SK-N-DZ (cell line): ENCODE results near the gene CHMP4A.

ENCODE experiments used
- DNase-seq: peaks from one replicate; pipeline ENCODE4 v3.0.0-alpha.2; 2015; ENCODE audit warnings: low spot score

The CHMP4A gene

DNA sequence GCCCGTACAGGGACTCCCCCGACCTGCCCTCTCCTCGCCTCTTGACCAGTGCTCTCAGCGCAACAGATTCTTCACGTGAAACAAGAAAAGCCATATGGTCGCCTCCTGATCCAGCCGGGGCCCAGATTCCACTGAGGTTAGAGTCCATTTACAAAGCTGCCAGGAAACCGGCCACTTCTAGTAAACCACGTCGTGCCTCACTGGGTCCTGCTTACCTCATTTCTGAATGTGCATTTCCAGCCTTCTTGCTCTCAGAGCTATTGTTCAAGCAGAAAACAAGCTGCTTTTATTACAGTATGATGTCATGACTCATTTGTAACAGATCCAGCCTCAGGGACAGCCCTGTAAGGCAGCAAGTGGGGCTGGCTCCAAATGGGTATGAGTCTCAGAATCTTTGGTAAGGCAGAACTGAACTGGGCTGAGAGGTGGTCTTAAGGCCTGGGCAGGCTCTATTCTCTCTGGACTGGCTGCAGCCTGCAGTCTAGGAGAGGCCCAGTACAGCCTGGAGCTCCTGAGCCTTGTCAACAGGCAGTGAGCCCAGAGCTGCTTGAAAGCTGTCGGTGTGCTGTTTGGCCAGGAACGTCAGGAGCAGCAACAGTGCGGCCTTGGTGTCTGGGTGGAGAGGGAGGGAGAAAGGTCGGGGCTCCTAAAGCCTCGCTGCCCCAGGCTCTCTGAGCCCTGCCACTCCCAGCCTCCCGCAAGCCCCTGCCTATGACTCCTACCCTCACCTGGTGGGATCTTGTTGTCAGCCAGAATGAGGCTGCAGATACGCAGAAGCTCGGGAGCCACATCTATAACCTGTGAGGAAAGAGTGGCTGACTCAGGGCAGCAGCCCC lies 33.1 kb downstream of the CHMP4A start:
- no peak for DNase-seq

DNA sequence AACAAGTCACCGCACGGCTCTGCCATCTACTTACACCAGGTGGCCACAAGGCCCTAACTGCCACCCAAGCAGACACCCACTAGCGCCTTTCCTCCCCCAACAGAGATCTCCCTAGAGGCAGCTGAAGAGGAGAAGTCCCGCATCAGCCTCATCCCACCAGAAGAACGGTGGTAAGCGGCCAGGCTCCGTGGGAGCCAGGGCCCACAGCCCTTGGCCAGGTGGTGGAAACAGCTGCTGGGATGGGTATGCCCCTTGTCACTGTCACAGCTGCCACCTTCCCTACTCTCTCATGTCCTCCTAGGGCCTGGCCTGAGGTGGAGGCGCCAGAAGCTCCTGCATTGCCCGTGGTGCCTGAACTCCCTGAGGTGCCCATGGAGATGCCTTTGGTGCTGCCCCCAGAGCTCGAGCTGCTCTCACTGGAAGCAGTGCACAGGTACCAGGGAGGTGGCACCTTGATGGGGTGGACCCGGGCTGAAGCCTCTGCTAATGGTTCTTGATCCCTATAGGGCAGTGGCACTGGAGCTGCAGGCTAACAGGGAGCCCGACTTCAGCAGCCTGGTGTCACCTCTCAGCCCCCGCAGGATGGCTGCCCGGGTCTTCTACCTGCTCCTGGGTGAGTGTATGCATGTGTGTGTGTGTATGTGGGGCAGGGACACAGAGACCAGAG lies 33.9 kb downstream of the CHMP4A start:
- DNase-seq: no peak

DNA sequence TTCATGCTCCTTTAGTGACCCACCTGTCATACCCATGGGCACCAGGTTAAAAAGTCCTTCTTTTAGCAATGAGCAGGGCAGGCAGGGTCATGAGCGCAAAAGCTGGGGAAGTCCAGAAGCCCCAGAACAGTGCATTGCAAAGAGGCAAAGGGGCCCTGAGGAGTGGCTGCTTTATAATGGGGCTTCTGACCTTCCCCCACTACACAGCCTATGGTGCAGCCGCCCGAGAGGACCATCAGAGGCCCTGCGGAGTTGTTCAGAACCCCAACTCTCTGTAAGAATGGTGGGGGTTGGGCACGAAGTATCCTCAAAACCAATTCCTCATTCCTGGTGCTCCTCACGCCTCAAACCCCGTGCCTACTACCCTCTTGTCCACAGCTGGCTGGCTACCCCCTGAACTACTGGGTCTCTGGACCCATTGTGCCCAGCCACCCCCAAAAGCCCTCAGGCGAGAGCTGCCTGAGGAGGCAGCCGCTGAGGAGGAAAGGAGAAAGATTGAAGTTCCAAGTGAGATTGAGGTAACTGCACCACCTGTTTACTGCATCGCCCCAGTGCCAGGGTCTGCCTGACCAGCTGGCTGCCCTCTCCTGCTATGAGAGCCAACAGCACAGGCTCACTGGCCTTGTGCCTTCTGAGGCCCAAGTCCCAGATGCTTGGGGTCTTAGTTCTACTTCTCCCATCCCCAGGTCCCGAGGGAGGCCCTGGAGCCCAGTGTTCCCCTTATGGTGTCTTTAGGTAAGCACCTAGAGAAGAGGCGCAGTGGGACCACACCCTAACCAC lies 34.7 kb downstream of the CHMP4A start:
- no peak for DNase-seq

DNA sequence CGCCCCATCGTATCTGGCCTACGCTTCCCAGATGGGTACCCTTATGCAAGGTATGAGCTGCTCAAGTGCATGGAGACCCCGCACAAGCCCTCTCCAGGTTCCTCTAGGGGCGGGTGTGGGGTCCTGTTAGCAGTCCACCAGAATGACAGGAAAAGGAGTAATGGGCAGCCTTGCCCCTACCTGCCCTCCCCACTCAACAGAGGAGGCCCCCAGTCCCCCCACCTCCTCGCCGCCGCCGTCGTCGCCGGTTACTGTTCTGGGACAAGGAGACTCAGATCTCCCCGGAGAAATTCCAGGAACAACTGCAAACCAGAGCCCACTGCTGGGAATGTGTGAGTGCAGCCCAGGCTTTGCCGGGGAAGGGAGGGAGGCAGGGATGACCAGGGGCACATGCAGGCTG lies 35.4 kb downstream of the CHMP4A start:
- DNase-seq: no peak

DNA sequence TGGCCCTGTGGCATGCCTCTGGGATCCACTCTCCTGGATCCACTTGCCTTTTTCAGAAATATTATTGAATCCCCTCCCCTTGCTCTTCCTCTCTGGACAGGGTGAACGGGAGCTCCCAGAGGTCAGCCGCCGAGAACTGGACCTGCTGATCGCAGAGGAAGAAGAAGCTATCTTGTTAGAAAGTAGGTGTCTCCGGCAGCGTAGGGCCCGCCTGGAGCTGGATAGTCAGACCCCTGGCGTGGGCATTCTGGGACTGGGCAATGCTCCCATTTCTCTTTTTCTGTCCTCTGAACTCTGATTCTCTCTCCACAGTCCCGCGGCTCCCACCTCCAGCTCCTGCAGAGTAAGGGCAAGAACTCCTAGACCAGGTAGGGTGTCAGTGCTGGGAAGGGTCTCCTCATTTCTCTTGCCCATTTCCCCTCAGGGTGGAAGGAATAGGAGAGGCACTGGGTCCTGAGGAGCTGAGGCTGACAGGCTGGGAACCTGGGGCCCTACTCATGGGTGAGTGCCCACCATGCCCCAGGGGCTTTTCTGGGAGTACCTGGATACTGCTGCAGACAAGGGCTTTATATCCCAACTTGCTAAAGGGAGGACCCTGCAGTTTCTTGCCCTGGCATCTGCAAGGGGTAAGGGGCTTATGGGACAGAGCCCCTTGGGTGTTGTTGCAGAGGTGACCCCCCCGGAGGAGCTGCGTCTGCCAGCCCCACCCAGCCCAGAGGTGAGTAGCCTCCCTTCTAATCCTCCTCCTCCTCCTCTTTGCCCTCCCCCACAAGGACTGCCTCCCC lies 36.1 kb downstream of the CHMP4A start:
- no peak for DNase-seq

DNA sequence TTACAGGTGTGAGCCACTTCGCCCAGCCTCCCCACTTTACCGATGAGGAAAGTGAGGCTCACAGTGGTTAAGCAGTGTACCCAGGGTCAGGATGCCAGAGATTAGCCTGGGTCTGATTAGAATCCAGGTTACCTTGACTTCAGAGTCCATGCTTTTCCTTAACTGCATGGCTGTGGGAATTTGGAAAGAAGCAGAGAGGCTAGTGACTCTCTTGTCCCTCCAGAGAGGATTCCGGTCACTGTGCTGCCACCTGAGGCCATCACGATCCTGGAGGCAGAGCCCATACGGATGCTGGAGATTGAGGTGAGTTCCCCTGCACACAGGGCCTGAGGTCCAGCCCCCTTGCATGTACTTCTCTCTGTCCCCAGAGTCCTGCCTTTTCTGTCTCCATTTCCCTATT lies 36.7 kb downstream of the CHMP4A start:
- DNase-seq: no peak

DNA sequence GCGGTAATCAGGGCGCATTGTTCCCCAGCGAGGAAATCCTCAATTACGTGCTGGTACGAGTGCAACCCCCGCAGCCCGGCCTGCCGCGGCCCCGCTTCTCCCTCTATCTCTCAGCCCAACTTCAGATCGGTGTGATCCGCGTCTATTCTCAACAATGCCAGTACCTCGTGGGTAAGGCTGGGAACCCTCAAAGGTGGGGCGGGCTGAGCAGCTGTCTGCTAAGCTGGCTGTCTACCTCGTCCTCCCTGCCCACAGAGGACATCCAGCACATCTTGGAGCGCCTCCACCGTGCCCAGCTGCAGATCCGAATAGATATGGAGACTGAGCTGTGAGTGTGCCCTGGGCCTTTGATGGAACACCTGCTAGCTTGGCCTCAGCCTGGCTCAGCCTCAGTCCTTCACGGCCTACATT lies 40.4 kb downstream of the CHMP4A start:
- no peak for DNase-seq

DNA sequence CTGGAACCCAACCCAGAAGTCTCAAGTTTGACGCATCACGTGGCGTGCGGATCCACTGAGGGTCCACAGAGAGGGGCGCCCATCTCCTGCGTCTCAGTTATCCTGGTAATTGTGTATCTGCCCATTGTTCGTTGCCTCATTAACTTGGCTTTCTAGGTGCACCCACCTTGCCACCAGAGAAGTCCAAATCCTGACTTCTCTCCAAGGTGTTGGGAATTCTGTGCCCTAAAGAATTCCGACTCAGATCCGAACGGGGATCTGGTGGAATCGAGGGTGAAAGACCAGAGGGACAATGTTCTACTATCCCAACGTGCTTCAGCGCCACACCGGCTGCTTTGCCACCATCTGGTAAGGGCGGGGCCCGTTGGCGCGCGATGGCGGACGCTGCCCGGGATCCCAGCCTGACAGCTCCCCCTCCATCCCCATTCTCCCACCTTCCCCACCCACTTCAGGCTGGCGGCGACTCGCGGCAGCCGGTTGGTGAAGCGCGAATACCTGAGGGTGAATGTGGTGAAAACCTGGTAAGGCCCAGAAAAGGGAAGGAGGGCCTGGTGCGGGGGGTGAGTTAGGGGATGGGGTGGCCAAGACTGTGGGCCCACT lies 40.9 kb downstream of the CHMP4A start:
- DNase-seq: no peak

DNA sequence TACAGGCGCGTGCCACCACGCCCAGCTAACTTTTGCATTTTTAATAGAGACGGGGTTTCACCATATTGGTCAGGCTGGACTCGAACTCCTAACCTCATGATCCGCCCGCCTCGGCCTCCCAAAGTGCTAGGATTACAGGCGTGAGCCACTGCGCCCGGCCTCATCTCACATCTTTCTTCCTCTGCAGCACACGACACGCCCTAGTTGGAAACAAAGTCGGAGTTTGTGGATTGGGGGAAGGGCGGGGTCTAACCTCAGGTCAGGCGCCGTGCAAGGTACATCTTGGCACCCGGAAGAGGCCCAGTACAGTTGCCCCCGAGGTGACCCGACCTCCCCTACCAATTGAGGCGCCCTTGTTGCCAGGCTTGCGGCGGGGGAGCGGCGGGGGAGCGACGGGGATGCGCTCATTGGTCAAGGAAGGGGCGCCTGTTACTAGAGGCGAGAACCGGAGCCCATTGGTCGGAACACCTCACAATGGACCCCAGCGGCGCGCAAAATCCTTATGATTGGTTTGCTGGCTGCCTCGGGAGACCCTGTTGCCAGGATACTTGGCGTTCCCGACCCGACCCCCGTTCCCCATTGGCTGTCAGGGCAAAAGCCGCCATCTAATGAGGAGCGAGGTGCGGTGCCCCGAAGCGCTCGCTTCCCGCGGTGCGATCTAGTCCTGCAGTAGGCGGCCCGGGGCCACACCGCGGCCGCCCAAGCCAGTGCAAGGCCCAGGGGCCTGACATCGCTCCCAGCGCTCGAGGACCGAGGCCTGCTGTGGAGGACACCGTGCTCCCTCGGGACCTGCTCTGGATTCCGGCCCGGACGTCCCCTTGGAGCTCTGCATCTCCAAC lies 41.6 kb downstream of the CHMP4A start, which contains the start of gene REC8:
Gene REC8 (plus strand): TSS at position 659 of the 839 bp plus-strand sequence. CDS start 473 bp downstream, outside the sequence.
- DNase-seq: peak; percentile 99

DNA sequence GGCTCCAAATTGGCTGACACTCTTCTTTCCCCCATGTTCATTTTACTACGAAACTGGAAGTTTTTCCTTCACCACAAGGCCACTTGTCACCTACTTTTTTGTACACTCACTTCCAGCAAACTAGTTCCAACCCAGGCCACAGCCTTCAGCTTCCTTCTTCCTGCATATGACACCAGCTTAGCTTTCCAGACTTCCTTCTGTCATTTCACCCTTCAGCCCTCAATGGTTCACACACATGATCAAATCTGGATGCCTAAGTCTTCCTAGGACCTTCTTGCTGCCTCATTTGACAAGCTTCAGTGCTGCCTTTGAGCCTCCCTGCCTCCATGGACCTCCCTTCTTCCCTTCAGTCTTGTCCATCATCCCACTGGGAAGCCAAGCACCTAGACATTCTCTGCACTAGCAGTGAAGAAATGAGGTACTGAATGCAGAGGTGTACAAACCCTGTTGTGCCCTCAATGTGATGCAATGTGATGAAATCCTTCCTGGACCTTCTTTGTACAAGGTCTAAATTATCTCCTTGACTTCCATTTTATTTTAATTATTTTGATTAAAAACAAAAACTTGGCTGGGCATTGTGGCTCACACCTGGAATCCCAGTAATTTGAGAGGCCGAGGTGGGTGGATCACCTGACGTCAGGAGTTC lies 45.7 kb downstream of the CHMP4A start:
- DNase-seq: no peak

DNA sequence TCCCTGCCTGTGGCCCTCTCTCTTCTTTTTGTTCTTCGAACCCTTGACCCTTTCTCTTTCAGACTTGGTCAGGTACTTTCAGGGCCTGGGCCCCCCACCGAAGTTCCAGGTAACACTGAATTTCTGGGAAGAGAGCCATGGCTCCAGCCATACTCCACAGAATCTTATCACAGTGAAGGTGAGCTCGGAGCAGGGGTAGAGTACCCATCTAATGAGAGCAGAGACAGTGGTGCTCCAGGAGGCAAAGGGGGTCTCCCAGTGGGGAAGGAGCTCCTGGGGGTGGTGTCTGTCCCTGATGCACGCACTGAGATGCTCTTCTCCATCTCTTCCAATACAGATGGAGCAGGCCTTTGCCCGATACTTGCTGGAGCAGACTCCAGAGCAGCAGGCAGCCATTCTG lies 47.5 kb downstream of the CHMP4A start:
- no peak for DNase-seq

DNA sequence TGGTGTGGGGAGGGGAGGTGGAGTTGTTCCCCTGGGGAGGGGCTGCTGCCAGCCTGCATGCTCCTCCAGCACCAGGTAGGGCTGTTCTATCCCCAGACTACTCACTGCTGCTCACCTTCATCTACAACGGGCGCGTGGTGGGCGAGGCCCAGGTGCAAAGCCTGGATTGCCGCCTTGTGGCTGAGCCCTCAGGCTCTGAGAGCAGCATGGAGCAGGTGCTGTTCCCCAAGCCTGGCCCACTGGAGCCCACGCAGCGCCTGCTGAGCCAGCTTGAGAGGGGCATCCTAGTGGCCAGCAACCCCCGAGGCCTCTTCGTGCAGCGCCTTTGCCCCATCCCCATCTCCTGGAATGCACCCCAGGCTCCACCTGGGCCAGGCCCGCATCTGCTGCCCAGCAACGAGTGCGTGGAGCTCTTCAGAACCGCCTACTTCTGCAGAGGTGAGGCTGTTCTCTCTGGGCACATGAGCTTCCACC lies 48.7 kb downstream of the CHMP4A start:
- DNase-seq: no peak

DNA sequence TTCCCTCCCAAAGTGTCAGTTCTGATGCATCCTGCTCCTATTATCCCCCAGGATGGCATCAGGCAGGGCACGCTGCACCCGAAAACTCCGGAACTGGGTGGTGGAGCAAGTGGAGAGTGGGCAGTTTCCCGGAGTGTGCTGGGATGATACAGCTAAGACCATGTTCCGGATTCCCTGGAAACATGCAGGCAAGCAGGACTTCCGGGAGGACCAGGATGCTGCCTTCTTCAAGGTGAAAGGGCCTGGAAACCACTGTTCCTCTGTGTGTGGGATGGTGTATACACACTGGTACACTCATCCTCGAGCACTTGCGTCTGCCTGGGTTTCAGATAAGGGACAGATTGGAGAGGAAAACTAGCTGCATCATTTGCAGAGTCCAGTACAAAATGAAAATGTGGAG lies 51.2 kb downstream of the CHMP4A start:
- DNase-seq: no peak

DNA sequence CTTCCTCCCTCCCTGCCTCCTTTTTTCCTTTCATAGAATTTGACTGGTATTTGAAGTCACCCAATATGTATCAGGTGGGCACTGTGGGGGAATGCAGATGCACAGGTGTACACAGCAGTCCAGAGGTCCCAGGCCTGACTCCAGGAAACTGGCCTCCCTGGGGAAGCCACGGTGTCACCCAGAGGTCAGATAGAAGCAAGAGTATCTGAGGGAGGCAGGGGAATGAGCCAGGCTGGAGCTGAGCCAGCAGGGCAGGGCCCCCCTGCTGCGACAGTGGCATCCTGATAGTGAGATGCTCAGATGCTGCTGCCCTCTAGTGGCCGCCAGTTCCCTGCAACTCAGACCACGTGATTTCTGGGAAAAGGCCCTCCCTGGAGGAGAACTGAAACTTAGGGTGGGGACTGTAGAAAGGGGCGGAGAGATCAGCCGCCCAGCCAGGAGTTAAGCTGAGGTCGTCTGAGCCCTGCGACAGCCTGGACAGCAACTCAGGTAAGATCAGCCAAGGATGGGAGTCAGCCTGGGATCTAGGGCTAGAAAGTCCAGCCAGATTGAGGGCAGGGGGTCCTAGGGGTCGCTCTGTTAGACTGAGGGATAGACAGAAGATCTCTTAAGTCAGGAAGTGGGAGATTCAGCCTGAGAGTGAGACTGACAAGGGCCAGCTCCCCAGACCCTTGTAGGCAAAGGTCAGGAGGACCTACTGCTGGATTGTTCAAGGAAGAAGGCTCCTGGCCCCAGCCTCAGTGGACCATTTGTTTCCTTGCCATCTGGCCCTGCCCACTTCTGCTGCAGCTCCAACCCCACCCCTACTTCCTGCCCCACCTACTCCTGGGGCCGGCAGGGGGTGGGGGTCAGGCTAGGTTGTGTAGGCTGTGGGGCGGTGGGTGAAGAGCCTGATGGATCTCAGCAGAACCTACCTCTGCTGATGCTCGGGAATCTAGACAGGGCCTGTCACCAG lies 52.2 kb downstream of the CHMP4A start, which contains the start of gene IRF9:
Gene IRF9 (plus strand): TSS at position 416 of the 955 bp plus-strand sequence. CDS start 880 bp downstream, outside the sequence.
- peak; percentile 94 for DNase-seq

DNA sequence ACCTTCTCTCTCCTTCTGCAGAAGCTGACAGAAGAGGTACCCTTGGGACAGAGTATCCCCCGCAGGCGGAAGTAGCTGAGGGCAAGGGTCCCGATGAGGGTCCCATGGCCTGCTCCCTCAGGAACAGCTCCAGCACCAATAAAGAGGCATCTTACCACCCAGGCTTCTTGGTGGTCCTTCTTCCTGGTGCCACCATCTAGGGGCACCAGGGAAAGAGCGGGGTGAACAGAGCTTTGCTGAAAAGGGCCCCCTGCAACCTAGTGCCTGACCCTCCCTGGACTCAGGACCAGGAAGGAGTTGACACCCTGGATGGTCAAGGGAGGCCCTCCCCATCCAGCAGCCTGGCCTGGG lies 52.8 kb downstream of the CHMP4A start:
- DNase-seq: no peak

DNA sequence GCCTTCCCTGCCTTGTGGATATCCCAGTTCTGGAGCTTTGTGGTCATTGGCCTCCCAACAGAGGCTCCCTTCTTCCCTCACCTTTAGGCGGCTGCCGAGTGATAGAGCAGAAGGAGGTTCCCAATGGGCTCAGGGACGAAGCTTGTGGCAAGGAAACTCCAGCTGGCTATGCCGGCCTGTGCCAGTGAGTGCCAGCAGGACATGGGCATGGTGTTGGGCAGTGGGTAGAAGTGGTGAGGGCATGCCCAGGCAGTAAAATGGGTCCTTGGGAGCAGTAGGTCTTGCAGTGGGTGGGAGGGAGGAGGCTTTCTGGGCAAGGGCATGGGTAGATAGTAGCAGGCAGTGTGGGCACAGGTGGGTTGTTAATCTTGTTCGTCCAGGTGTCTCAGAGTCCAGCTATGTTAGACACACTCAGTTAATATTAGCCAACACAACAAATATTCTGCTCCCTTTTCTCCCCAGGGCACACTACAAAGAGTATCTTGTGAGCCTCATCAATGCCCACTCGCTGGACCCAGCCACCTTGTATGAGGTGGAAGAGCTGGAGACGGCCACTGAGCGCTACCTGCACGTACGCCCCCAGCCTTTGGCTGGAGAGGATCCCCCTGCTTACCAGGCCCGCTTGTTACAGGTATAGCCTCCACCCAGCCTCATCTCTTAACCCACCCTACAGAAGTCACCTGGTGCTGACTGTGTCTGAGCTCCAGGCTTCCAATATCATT lies 53.4 kb downstream of the CHMP4A start:
- DNase-seq: no peak
